ENCODE measurements around the gene ENTHD1. TPM values are rescaled to one million over a fixed set of nuclear protein-coding genes. Genes with fewer than 3 reads are reported as not detected.
"Not testable (repeated sequence)": the region's sequence is repeated elsewhere in the genome, so short reads cannot be mapped to it uniquely, and the experiment has no call there.

The ENTHD1 gene
- total and polyA plus RNA-seq, 8 donors: 0.02 TPM; not detected in 7

GRCh38 chr22:39880722-39881121 lies 12.8 kb downstream of the ENTHD1 start:
- no peaks in the 10 kb centered on the region for H3K36me3 ChIP-seq
- DNase-seq: no peak
- intact Hi-C loops (cut with DNase I): no loop called here
- TF ChIP-seq CTCF (IDR thresholded peaks at IDR 0.05): no peak
- no peaks in the 10 kb centered on the region for H3K4me1 ChIP-seq
- H3K27me3 ChIP-seq: no peaks in the 10 kb centered on the region
- no peak for FAIRE-seq
- H3K27ac ChIP-seq: no peak overlapping the region
- H3K4me3 ChIP-seq: no peak overlapping the region
- no peak for ATAC-seq
- H3K9me3 ChIP-seq: no peaks in the 10 kb centered on the region

- intact Hi-C loops (cut with DNase I): no loop called here
- DNase-seq (no peak), FAIRE-seq (no peak), ATAC-seq (no peak)
- Histone ChIP-seq H3K27me3 (no peaks in the 10 kb centered on the region), H3K36me3 (no peaks in the 10 kb centered on the region), H3K9me3 (no peaks in the 10 kb centered on the region), H3K27ac (no peak overlapping the region), H3K4me3 (no peak overlapping the region), H3K4me1 (no peaks in the 10 kb centered on the region)
- TF ChIP-seq CTCF (IDR thresholded peaks at IDR 0.05): no peak
- 67 to 74% methylated on average over 6 of the region's 6 CpGs for WGBS, 2 donors
These were observed 16.3 kb downstream of the ENTHD1 start for GRCh38 chr22:39877079-39877845.

- H3K27ac ChIP-seq; H3K4me1 ChIP-seq; H3K4me3 ChIP-seq; DNase-seq; H3K36me3 ChIP-seq; FAIRE-seq; H3K27me3 ChIP-seq; H3K9me3 ChIP-seq; intact Hi-C loops (cut with DNase I): not testable (repeated sequence)
- WGBS, 2 donors: 75 to 77% methylated on average over 31 to 42 of the region's 42 CpGs
- ATAC-seq: peak in 1 of 4 donors; percentile 49
These were observed 18.2 kb downstream of the ENTHD1 start for GRCh38 chr22:39875176-39875885.

- Histone ChIP-seq H3K36me3 (no peaks in the 10 kb centered on the region), H3K4me1 (peaks cover 0 to 5% (median 4%) of the 10 kb centered on the region in 3 donors), H3K9me3 (no peaks in the 10 kb centered on the region), H3K27me3 (no peaks in the 10 kb centered on the region), H3K4me3 (no peak overlapping the region), H3K27ac (no peak overlapping the region)
- intact Hi-C loops (cut with DNase I): no loop called here
- DNase-seq: no peak
- ATAC-seq: no peak
- TF ChIP-seq CTCF (IDR thresholded peaks at IDR 0.05): no peak
- FAIRE-seq: no peak
- 51 to 60% methylated on average over 1 of the region's 1 CpG for WGBS, 2 donors
These were observed 19.6 kb downstream of the ENTHD1 start for GRCh38 chr22:39873965-39874364.

GRCh38 chr22:39872548-39872947 lies 21.0 kb downstream of the ENTHD1 start:
- intact Hi-C loops (cut with DNase I): no loop called here
- Histone ChIP-seq H3K27me3 (no peaks in the 10 kb centered on the region), H3K27ac (no peak overlapping the region), H3K36me3 (no peaks in the 10 kb centered on the region), H3K4me3 (no peak overlapping the region), H3K4me1 (peaks cover 0 to 5% (median 4%) of the 10 kb centered on the region in 3 donors), H3K9me3 (no peaks in the 10 kb centered on the region)
- FAIRE-seq: no peak
- no peak for TF ChIP-seq CTCF (IDR thresholded peaks at IDR 0.05)
- ATAC-seq: no peak
- no peak for DNase-seq
- 85 to 93% methylated on average over 1 of the region's 1 CpG for WGBS, 2 donors
